BJ (cell line): ENCODE data around the gene CDA. TPM values are rescaled to one million over a fixed set of nuclear protein-coding genes. Genes with fewer than 3 reads are reported as not detected.
"Not testable (repeated sequence)": the region's sequence is repeated elsewhere in the genome, so short reads cannot be mapped to it uniquely, and the experiment has no call there.

Experiments
- CTCF ChIA-PET: fragments of 350-600 bp; formaldehyde crosslinking; extraction: SDS; loops from one replicate; lab custom pipeline; 2021; ENCODE audit warnings: antibody characterized with exemption, inconsistent platforms; lab: Yijun Ruan, JAX
- POLR2A ChIA-PET: fragments of 300-600 bp; sonication (Branson Sonifier 250); formaldehyde crosslinking; extraction: SDS; loops from one replicate; lab custom pipeline; 2021; ENCODE audit warnings: antibody characterized with exemption; lab: Charles Lee
- DNase-seq: peaks from one replicate; pipeline ENCODE4 v3.0.0-alpha.2; 2011; ENCODE audit warnings: low read depth
- H3K27me3 ChIP-seq: 2 replicates; pipeline ENCODE4 v1.6.0; 2011; ENCODE audit warnings: low read length; ENCODE audit not compliant: control insufficient read depth, insufficient read depth
- H3K36me3 ChIP-seq: 2 replicates; pipeline ENCODE4 v1.5.1; 2011; ENCODE audit warnings: low read length; ENCODE audit not compliant: control insufficient read depth, insufficient read depth
- H3K4me3 ChIP-seq: 2 replicates; pipeline ENCODE4 v1.5.1; 2011; ENCODE audit warnings: low read depth, mild to moderate bottlenecking, control low read depth, low read length
- polyA plus RNA-seq: library from polyadenylated mRNA; depleted of rRNA; stranded (reverse); fragments of >200 nt; gene quantifications from 2 replicates; pipeline ENCODE4 v1.2.3, GENCODE V29; 2011
- TF ChIP-seq, protein P1 (sequence below): IDR thresholded peaks from 2 replicates; pipeline ENCODE4 v1.5.1; 2011; ENCODE audit warnings: low read depth, mild to moderate bottlenecking, control low read depth, inconsistent platforms, low read length, moderate library complexity; ENCODE audit not compliant: insufficient read depth

CDA gene
- polyA plus RNA-seq, 1 experiment, result 7.5 TPM

- ChIA-PET POLR2A (no interaction called here), CTCF (no interaction called here)
- no peak for DNase-seq
- TF ChIP-seq, protein P1, sequence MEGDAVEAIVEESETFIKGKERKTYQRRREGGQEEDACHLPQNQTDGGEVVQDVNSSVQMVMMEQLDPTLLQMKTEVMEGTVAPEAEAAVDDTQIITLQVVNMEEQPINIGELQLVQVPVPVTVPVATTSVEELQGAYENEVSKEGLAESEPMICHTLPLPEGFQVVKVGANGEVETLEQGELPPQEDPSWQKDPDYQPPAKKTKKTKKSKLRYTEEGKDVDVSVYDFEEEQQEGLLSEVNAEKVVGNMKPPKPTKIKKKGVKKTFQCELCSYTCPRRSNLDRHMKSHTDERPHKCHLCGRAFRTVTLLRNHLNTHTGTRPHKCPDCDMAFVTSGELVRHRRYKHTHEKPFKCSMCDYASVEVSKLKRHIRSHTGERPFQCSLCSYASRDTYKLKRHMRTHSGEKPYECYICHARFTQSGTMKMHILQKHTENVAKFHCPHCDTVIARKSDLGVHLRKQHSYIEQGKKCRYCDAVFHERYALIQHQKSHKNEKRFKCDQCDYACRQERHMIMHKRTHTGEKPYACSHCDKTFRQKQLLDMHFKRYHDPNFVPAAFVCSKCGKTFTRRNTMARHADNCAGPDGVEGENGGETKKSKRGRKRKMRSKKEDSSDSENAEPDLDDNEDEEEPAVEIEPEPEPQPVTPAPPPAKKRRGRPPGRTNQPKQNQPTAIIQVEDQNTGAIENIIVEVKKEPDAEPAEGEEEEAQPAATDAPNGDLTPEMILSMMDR, result no peak
- Histone ChIP-seq H3K27me3 (no peaks in the 10 kb centered on the region), H3K4me3 (no peak overlapping the region), H3K36me3 (no peaks in the 10 kb centered on the region)
These were observed 12.4 kb downstream of the CDA start for GRCh38 chr1:20601129-20601825.

GRCh38 chr1:20602851-20603450, 14.1 kb downstream of the CDA start:
- POLR2A ChIA-PET, result no interaction called here
- Histone ChIP-seq H3K36me3 (no peaks in the 10 kb centered on the region), H3K27me3 (no peaks in the 10 kb centered on the region), H3K4me3 (no peak overlapping the region)
- CTCF ChIA-PET, result interaction anchor here (0.6 to 0.7 kb wide), 3 partner anchors 30 to 651 kb away, joined by 3 to 4 read pairs (median 3); no protein-coding TSS in a partner anchor
- DNase-seq, result no peak
- TF ChIP-seq, protein P1, result no peak

DNA sequence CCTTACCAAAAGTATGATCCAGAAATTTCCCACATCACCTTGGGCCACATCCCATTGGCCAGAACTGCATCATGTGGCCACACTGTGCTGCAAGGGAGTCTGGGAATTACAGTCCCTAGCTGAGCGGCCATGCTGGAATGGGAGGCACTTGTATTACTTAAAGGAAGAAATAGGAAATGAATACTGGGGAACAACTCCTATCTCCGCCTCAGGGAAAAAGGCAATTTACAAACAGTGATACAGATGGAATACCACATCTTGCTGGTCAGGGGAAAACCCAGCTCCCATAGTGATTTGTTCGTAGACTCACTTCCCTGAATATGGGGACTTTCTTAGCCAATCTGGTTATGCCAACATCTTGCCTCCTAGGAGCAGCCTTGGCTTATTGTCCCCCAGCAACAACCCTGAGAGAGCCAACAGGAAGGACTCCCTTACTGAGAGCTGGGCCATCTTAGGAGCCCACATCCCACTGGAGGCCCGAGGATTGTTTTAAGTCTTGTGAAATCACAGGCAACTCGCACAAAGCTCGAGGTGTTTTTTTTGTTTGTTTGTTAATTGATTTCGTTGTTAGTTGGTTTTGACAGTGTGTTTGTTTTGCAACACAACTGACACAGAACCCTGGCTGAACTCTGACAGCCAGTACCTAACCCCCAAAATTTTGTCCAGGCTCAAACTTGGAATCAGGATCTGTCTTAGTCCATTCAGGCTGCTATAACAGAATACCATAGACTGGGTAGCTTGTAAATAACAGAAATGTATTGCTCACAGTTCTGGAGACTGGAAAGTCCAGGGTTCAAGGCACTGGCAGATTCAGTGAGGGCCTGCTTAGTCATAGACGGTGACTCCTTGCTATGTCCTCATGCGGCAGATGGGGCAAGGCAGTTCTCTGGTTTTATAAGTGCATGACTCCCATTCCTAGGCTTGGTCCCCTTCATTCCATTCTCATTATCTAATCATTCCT, 14.9 kb downstream of the CDA start:
- H3K27me3 ChIP-seq, result no peaks in the 10 kb centered on the region
- DNase-seq, result peak; percentile 93
- CTCF ChIA-PET, result interaction anchor here (0.6 to 1.0 kb wide), 4 partner anchors 13 to 651 kb away, joined by 3 read pairs; no protein-coding TSS in a partner anchor
- POLR2A ChIA-PET, result no interaction called here
- H3K36me3 ChIP-seq, result no peaks in the 10 kb centered on the region
- TF ChIP-seq, protein P1, result no peak
- H3K4me3 ChIP-seq, result no peak overlapping the region

DNA sequence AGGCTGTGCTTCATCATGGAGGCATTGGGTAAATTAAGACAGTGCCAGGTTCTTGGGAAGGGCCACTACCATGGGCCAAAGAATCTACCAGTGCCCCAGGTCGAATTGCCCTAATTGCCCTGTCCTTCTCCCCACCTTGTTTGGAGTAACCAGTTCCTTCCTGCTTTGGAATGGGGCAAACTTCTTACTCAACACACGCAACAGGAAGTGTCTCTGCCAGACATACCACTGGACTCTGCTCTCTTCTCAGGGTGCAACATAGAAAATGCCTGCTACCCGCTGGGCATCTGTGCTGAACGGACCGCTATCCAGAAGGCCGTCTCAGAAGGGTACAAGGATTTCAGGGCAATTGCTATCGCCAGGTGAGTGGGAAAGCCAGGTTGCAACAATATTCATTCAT, 15.8 kb downstream of the CDA start:
- no peak for DNase-seq
- H3K4me3 ChIP-seq, result no peak overlapping the region
- ChIA-PET POLR2A (no interaction called here), CTCF (interaction anchor here (1.0 kb wide), 1 partner anchor 12 kb away, joined by 3 read pairs; no protein-coding TSS in a partner anchor)
- TF ChIP-seq, protein P1, result no peak
- no peaks in the 10 kb centered on the region for H3K36me3 ChIP-seq
- H3K27me3 ChIP-seq, result no peaks in the 10 kb centered on the region

- H3K4me3 ChIP-seq, H3K27me3 ChIP-seq, POLR2A ChIA-PET, H3K36me3 ChIP-seq, DNase-seq: not testable (repeated sequence)
- CTCF ChIA-PET, result interaction anchor here (0.8 to 2.2 kb wide), 3 partner anchors 12 to 27 kb away, joined by 3 to 8 read pairs (median 4); no protein-coding TSS in a partner anchor
These were observed 18.1 kb downstream of the CDA start for GRCh38 chr1:20606801-20607570.
